GM15510 (cell line): ENCODE data around the gene STARD8.

Experiments used
- POLR2A ChIP-seq: IDR thresholded peaks from 3 replicates; pipeline ENCODE4 v1.6.1; 2011; ENCODE audit warnings: borderline replicate concordance; ENCODE audit not compliant: insufficient read length; ENCODE audit errors: extremely low read depth

STARD8 gene

DNA sequence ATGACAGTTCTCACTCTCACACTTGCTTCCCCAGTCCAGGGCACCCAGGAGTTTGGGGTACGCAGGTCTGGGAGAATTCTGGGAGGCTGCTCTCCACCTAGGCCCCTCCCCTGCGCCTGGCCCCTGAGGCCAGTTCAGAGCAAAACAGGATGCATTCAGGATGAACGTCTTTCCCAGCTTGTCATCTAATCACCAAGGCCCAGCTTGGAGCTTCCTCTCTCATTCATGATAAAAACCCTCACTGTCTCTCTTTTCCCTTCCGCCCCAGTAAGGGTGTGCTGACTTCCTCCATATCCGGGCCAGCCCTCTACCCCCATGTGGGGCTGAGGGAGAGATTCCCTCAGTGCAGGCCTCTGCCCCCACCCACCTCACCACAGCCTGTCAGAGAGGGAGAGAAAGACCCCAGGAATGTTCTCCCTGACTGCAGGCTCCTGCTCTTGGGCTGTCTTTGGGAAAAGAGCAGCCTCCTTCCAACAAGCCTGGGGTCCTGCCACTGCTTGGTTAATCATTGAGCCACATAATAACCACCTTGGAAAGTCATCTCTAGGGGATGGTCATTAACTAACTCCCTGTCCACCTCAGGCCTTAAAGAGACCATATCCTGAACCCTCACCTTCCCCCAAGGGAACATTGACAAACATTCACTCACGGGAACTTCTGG is 50.1 kb downstream of the STARD8 start:
- TF ChIP-seq POLR2A = no peak

DNA sequence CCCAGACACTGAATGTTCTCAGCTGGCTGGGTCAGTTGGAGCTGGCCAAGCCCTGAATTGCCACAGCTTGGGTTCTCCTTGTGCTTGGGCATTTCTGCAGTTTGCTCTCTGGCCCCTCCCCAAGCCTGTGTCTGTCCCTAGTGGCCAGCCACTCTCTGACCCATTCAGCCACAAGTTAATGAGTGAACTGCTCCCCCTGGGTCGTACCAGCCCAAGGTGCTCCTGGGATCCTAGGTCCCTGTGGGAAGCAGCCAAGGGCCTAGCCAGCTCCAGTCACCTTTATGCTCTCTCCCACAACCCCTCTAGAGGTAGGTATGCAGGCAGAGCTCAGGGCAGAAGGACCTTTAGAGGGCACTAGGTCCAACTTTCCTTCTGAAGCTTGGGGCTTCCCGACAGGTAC is 51.5 kb downstream of the STARD8 start:
- TF ChIP-seq POLR2A = no peak

GRCh38 chrX:68699960-68700746 is 52.7 kb downstream of the STARD8 start:
- no peak for TF ChIP-seq POLR2A

DNA sequence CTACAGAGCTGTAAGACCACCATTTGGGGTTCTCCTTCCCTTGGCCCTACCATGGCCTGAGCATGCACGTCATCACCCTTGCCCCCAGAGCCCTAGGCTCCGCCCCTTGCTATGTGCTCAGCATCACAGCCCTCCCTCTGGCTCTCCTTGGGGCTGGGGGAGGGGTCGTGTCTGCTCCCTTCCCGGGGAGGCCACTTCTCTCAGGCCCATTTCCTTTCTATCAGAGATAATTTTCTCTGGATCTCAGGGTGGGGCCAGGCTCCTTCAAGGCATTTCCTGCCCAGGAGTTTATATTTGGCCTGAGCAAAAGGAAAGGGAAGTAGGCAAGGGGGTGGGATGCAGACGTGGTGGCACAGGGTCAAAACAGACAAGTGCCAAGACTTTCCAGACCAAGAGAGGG is 55.9 kb downstream of the STARD8 start:
- TF ChIP-seq POLR2A = no peak

GRCh38 chrX:68703846-68704245 is 56.4 kb downstream of the STARD8 start:
- no peak for TF ChIP-seq POLR2A

DNA sequence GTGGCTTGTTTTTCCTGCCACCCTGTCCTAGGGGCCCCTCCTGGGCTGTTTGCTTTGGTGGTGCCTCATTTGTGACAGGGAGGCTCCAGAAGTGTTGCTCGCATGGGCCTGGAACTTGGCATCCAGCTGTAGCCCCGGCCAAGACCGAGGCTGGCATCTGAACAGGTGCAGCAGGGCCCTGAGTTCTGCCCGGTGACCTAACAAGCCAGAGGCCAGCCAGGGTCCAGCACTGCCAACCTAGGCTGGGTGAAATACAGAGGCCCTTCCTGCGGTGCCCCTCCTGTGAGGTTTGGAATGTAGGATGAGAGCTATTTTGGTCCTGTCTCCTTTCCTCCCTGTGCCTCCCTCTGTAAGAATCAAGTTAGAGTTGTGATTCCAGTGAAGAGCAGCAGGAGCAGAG is 58.5 kb downstream of the STARD8 start:
- TF ChIP-seq POLR2A = no peak

DNA sequence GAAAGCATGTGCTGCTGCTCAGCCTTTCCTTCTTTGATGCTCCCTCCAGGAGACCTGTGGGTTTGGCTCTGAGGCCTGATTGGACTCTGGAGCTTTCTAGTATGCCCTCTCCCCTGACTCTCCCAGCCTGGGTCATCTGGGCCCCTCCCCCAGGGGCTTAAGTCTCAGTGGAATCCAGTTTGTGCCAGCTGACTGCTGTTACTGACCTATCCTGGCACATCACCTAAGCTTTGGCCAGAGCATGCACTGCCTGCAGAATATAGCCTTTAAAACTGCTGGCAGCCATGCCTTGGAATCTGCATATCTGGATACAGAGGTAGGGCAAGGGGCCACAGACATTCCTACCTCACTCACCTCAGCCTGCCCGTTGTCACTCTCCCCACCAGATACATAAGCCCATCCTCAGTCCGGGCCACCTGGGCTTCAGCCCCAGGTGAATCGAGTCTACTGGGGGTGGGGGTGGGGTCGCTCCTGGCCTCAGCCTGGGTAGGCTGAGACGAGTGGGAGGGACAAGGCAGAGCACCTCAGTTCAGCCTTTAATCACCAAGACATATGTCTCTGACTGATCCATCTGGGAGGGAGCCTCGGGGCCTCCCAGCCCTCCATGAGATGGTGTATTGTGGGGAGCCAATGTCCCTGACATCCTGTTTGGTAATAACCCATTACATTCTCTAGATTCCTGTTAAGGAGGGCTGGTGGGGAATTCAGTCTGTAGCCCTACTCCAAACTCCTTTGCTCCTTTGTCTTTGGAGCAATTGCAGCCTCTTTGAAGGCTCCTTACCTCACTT is 61.2 kb downstream of the STARD8 start:
- TF ChIP-seq POLR2A = no peak

DNA sequence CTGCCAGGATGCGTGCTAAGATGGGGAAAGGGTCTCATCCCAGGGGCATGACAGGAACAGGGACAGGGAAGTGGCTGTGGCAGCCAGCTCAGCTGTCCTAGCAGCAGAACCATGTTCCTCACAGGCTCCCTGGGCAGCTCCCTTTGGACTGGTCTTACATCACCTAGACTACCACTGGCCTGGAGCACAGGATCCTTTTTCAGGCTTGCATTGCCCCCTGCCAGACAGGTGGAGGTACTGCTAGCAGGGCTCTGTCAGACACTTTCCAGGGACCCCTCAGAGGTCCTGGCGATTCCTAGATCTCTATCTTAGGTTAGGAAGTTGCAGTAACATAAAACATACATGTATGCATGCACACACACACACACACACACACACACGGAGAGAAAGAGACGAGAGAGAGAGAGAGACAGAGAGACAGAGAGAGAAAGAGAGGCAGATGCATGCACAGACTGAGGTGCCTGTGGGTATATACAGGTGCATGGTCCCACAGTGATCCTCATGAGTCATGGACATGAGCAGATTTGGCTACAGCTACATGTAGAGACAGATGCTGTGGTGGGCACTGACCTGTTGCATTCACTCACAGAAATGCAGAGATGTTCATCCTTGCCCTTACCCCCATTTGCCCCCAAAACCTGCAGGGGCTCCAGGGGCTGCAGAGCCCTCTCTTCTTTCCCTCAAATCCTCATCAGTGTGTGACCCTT is 63.6 kb downstream of the STARD8 start:
- no peak for TF ChIP-seq POLR2A

- TF ChIP-seq POLR2A = no peak
Measured at GRCh38 chrX:68711845-68712244, 64.4 kb downstream of the STARD8 start.

GRCh38 chrX:68714856-68715255 is 67.4 kb downstream of the STARD8 start:
- no peak for TF ChIP-seq POLR2A

GRCh38 chrX:68717196-68717595 is 69.7 kb downstream of the STARD8 start:
- TF ChIP-seq POLR2A = no peak

DNA sequence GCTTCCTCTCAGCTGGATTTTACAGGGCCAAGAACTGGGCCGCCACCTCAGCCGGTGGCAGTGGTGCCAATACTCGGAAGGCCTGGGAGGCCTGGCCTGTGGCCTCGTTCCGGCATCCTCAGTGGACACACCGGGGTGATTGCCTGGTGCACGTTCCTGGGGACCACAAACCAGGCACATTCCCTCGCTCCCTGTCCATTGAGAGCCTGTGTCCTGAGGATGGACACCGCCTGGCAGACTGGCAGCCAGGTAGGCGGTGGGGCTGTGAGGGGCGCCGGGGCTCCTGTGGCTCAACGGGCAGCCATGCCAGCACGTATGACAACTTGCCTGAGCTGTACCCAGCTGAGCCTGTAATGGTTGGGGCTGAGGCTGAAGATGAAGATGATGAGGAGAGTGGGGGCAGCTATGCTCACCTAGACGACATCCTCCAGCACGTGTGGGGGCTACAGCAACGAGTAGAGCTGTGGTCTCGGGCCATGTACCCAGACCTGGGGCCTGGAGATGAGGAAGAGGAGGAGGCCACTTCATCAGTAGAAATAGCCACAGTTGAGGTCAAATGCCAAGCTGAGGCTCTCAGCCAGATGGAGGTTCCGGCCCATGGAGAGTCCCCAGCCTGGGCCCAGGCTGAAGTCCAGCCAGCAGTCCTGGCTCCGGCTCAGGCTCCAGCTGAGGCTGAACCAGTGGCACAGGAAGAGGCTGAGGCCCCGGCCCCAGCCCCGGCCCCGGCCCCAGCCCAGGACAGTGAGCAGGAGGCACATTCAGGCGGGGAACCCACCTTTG is 70.4 kb downstream of the STARD8 start:
- no peak for TF ChIP-seq POLR2A

DNA sequence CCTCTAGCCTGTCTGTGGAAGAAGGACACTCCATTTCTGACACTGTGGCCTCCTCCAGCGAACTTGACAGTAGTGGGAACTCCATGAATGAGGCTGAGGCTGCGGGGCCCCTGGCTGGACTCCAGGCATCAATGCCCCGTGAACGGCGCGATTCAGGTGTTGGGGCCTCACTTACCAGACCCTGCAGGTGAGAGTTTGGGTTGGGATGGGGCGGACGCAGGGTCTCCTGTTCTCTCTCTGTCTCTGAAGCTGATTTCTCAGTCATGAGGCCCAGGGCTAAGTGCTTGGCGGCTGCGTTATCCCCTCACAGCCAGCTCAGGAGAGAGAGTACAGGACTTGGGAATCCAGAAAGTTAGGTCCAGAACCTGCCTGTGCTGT is 71.0 kb downstream of the STARD8 start:
- TF ChIP-seq POLR2A = no peak
